22Rv1 (cell line): Measurements from ENCODE around the gene RAB3A.
A peak's percentile ranks its signal among the peaks of the same experiment; 100 is the strongest.

Experiments used
- H3K27ac ChIP-seq: fragments of 450-650 bp; 2 replicates; pipeline ENCODE4 v1.5.1; 2017
- CTCF ChIP-seq: fragments of 450-650 bp; IDR thresholded peaks from 2 replicates; pipeline ENCODE4 v1.5.1; 2017; ENCODE audit warnings: mild to moderate bottlenecking
- ZFX ChIP-seq: fragments of 450-650 bp; IDR thresholded peaks from 2 replicates; pipeline ENCODE4 v1.6.1; 2017; ENCODE audit warnings: antibody characterized with exemption, borderline replicate concordance

Gene RAB3A

GRCh38 chr19:18185538-18185937, 18.3 kb downstream of the RAB3A start:
- TF ChIP-seq CTCF = no peak
- TF ChIP-seq ZFX = no peak
- no peak overlapping the region for H3K27ac ChIP-seq

- peak overlapping the region; percentile 58 for H3K27ac ChIP-seq
- TF ChIP-seq ZFX = no peak
- TF ChIP-seq CTCF = no peak
Measured at GRCh38 chr19:18183529-18183928, 20.3 kb downstream of the RAB3A start.

GRCh38 chr19:18179957-18180356, 23.9 kb downstream of the RAB3A start:
- no peak overlapping the region for H3K27ac ChIP-seq
- no peak for TF ChIP-seq ZFX
- TF ChIP-seq CTCF = no peak

- TF ChIP-seq ZFX (no peak), CTCF (no peak)
Measured at GRCh38 chr19:18176367-18177310, 27.2 kb downstream of the RAB3A start.

GRCh38 chr19:18174983-18175382, 28.9 kb downstream of the RAB3A start:
- no peak overlapping the region for H3K27ac ChIP-seq
- no peak for TF ChIP-seq ZFX
- TF ChIP-seq CTCF = no peak

More at GRCh38 chr19:18176367-18177310, 27.2 kb downstream of the RAB3A start:
- H3K27ac ChIP-seq = no peak overlapping the region

- TF ChIP-seq ZFX = no peak
- no peak; the same call in 1 of the 2 replicates for TF ChIP-seq CTCF
- peak within 1 kb of the TSS; percentile 55 for H3K27ac ChIP-seq
Measured at GRCh38 chr19:18173572-18174288, 30.1 kb downstream of the RAB3A start, which contains the start of gene IFI30. TSS of gene IFI30 (plus strand) at chr19:18173813. CDS start at chr19:18173842, 29 bp downstream.
